ENCODE data around the gene ELF3.
"Not testable (repeated sequence)": the region's sequence is repeated elsewhere in the genome, so short reads cannot be mapped to it uniquely, and the experiment has no call there.

Gene ELF3

DNA sequence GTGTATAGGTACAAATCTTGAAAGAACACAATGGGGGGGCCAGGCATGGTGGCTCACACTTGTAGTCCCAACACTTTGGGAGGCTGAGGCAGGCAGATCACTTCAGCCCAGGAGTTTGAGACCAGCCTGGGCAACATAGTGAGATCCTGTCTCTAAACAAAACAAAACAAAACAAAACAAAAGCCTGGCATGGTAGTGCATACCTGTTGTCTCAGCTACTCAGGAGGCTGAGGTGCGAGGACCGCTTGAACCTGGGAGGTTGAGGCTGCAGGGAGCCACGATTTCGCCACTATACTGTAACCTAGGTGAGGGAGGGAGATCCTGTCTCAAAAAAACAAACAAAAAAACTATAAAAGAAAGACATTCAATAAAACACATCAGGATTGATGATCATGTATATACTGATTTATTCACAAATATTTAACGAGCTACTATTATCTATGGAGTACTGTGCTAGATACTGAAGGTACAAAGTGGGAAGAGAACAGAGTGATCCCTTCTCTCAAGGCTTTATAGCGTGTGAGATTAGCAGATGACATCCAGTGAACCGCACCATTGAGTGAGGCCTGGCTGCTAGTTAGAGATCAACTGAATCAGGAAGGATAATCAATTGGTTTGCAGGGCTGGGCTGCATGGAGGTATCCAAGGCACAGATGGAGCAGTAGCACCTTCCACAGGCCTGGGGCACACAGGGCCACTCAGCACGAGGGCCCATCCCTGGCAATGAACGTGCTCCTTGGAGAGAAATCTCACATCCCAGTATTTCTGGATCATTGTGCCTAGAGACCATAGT lies 26.4 kb downstream of the ELF3 start:
- no peak for DNase-seq

DNA sequence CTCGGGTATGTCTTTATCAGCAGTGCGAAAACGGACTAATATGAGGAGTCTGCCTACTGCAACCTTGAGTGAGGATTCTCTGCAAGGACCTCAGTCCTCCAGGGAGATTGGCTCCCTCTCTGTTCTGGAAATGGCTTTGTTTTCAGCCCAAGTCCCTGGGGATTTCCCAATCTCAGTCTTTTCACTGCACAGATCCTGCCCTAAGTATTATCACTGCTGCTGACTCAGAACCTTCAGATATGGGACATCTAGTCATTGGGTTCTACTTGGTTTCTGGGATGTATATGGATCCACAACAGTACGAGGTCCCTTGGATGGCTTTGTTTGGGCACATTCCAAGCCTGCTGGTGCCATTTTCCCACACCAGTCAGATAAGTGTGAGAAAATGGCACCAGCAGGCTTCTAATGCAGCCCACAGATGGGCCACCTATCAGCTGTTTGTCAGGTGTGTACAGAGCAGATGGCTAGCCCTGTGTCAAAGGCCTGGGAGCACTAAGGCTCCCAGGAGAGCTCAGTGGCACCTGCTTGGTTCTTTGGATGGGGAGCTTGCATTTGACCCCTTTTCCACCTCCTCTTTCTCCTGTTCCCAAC lies 27.4 kb downstream of the ELF3 start:
- DNase-seq, result no peak

DNA sequence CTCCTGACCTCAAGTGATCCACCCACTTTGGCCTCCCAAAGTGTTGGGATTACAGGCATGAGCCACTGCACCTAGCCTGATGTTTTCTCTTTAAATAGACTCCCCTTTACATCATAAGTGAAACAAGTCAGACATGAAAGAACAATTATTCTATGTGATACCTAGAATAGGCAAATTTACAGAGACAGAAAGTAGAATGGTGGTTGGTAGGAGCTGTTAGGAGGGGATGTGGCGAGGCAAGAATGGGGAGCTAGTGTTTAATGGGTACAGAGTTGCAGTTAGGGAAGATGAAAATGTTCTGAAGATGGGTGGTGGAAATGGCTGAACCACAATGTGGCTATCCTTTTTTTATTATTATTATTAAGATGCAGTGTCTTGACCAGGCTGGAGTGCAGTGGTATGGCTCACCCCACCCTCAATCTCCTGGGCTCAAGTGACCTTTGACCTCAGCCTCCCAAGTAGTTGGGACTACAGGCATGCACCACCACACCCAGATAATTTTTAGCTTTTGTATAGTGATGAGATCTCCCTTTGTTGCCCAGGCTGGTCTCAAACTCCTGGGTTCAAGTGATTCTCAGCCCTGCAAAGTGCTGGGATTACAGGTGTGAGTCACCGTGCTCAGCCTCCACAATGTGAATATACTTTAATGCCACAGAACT lies 28.4 kb downstream of the ELF3 start:
- no peak for DNase-seq

- DNase-seq, result no peak
These were observed 35.3 kb downstream of the ELF3 start for GRCh38 chr1:202045705-202046104.

DNA sequence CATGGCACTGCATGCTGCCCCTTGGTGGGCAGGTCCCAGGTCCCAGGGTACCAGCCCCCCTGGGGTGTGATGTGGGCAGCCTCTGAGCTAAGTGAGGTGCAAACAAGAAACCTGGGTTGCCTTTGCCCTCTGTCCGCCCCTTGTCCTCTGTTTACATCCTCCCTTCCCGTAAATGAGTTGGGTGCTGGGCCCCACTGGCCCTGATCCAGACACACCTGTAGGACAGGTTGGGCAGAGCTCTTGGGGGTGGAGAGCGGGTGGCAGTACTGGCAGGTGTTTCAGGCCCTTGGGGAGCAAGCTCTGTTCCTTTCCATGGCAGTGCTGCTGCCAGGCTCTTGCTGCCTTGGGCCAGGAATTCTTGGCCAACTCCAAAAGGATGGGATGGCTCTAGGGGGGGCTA lies 35.8 kb downstream of the ELF3 start:
- DNase-seq, result no peak

- no peak for DNase-seq
These were observed 36.6 kb downstream of the ELF3 start for GRCh38 chr1:202046748-202047708.

- DNase-seq, result no peak
These were observed 37.6 kb downstream of the ELF3 start for GRCh38 chr1:202047977-202048376.

DNA sequence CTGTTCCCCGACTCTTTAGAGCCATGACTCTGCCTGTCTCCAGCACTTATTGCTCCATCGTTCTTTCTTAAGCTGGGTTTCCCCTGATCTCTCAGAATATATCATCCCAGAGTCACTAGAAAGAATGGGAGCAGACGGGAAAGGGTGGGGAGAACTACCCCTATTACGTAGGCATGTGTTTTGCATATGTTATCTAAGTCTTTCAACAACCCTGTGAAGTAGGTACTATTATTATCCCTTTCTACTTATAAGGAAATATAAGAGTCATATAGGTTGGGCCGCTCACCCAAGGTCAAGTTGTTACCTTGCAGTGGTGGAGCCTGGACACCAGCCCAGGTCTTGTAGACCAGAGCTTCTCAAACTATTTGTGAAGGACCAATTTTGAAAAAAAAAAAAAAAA lies 38.7 kb downstream of the ELF3 start:
- DNase-seq, result no peak

DNA sequence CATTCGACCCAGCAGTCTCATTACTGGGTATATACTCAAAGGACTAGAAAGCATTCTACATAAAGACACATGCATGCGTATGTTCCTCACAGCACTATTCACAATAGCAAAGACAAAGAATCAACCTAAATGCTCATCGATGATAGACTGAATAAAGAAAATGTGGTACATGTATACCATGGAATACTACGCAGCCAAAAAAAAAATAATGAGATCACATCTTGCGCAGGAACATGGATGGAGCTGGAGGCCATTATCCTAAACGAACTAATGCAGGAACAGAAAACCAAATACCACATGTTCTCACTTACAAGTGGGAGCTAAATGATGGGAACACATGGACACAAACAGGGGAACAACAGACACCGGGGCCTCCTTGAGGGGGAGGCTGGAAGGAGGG lies 43.7 kb downstream of the ELF3 start:
- no peak for DNase-seq

GRCh38 chr1:202054673-202055072 lies 44.3 kb downstream of the ELF3 start:
- DNase-seq, result not testable (repeated sequence)

DNA sequence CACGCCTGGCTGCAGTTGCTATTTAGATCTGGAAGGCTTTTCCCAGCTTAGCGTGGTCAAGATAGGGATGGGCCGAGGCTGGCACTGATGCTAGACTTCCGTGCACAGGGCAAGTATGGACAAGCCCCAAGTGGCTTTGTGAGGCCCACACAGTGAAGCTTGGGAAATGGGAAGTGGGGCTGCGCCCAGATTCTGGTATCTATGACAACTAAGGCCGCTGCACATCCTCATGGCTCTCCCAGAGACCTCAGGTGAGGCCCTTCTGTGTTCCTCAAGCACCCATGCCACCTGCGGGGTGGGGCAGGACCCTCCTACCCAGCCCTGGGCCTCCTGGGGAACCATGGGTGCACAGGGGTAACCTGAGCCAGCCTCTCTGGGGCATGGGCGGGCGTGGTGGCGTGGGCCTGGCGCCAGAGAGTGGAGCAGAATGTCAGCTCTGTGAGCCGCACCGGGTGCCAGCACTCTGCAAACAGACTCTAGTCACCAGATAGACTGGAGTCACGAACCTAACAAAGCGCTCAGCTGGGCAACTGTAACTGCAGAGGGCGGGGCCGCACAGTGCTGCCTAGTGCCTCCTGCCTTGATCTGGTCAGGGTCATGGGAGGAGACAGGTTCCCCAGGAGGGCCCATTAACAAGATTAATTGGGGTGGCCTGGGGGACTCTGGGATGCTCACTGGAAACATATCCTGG lies 46.4 kb downstream of the ELF3 start:
- DNase-seq, result peak; percentile 87

DNA sequence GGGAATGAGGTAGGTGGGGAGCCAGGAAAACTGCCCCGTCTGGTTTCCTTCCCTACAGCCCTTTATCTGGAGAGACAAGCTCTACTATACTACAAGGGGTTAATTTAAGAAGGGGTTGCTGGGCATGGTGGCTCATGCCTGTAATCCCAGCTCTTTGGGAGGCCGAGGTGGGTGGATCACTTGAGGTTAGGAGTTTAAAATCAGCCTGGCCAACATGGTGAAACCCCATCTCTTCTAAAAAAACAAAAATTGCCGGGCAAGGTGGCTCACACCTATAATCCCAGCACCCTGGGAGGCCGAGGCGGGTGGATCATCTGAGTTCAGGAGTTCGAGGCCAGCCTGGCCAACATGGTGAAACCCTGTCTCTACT lies 46.9 kb downstream of the ELF3 start:
- DNase-seq, result not testable (repeated sequence)

GRCh38 chr1:202058001-202058908 lies 47.9 kb downstream of the ELF3 start:
- DNase-seq, result no peak

DNA sequence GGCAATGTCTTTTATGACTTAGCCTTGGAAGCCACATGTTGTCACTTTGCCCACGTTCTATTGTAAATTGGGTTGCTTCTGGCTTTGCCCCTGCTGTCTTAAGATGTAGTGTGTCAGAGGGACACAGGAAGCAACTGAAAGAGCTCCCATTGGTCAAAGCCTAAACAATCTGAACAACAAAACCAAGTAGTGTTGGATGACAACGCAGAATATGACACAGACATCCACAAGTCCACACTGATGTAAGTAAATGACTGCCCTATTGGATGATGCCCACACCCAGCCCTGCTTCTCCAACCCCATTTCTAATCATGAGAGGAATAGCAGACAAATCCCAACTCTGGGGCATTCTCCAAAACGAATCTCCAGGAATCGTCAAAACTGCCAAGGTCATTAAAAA lies 50.7 kb downstream of the ELF3 start:
- DNase-seq, result no peak

DNA sequence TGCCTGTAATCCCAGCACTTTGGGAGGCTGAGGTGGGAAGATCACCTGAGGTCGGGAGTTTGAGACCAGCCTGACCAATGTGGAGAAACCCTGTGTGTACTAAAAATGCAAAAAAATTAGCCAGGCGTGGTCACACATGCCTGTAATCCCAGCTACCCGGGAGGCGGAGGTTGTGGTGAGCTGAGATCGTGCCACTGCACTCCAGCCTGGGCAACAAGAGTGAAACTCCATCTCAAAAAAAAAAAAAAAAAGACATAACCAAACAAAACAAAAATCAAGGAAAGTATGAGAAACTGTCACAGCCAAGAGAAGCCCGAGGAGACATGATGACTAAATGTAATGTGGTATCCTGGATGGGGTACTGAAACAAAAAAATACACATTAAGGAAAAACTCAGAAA lies 51.4 kb downstream of the ELF3 start:
- not testable (repeated sequence) for DNase-seq

DNA sequence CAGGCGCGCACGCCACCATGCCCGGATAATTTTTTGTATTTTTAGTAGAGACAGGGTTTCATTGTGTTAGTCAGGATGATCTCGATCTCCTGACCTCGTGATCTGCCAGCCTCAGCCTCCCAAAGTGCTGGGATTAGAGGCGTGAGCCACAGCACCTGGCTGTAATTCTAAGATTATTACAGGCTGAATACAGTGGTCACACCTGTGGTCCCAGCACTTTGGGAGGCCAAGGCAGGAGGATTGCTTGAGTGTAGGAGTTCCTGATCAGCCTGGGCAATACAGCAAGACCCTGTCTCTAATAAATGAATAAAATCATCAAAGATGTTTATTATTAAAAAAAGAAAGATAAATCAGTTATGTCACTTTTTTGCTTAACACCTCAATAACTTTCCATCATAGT lies 52.2 kb downstream of the ELF3 start:
- DNase-seq, result not testable (repeated sequence)

DNA sequence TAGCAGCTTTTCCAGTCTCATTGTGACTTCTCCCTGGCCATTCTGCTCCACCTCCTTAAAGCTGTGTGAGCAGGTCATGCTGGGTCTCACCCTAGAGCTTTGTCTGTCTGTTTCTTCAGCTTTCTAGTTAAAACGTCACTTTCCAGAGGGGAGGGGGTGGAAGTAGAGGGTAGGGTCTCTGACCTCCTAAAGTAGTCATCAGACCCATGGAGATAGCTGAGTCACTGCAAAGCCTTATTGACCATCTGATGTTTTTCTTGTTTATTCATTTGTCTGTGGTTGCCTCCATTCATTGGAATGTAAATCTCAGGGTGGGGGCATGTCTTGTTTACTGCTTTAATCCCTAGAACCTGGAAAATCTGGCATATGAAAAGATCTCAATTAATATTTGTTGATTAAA lies 52.7 kb downstream of the ELF3 start:
- no peak for DNase-seq

- DNase-seq, result not testable (repeated sequence)
These were observed 54.5 kb downstream of the ELF3 start for GRCh38 chr1:202064889-202065312.

Measured in NCI-H1417 treated with DMSO at 0.1 percent for 48 hours (cell line).